SK-MEL-5 (cell line): ENCODE data around the gene TANGO2. TPM values are rescaled to one million over a fixed set of nuclear protein-coding genes. Genes with fewer than 3 reads are reported as not detected.

Experiments used
- DNase-seq: peaks from one replicate; pipeline ENCODE4 v3.0.0-alpha.2; 2016; ENCODE audit warnings: low read depth, low spot score
- in situ Hi-C: cut with HindIII; loops from 2 replicates; pipeline ENCODE4 v1.10.0; 2016; ENCODE audit warnings: low sequenced_read_pairs, high pct_unique_total_duplicates, low pct_unique_long_range_greater_than_20kb
- total RNA-seq: library from RNA; depleted of rRNA; stranded (reverse); fragments of >200 nt; shearing (Covaris generic); gene quantifications from 2 replicates; pipeline ENCODE4 v1.2.3, GENCODE V29; 2014

The TANGO2 gene
- total RNA-seq, 1 experiment from 2014 or later: 68.3 TPM

DNA sequence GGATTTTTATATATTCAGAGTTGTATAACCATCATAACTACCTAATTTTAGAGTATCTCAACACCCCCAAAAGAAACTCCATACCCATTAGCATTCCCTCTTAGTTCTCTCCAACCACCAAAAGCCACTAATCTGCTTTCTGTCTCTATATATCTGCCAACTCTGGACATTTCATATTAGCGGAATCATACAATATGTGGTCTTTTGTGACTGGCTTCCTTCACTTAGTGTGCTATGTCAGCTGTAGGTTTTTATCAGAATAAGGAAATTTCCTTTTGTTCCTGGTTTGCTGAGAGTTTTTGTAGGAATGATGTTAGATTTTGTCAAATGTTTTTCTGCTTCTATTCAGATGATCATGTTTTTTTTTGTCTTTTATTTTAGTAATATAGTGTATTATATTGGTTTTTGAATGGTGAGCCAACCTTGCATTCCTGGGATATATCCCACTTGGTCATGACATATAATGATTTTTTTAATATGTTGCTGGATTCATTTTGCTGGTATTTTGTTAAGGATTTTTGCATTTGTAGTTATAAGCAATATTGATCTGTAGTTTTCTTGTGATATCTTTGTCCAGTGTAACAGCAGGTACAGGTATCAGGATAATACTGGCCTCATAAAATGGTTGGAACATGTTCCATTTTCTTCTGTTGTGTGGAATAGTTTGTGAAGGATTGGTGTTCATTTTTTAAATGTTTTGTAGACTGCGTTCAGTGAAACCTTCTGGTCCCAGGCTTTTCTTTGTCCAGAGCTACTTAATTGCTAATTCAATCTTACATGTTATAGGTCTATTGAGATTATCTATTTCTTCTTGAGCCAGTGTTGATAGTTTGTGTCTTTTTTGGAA is 75.9 kb downstream of the TANGO2 start:
- no peak for DNase-seq
- in situ Hi-C loops: no loop called here

GRCh38 chr22:20099099-20099711 is 78.3 kb downstream of the TANGO2 start:
- no peak for DNase-seq
- in situ Hi-C loops: no loop called here

DNA sequence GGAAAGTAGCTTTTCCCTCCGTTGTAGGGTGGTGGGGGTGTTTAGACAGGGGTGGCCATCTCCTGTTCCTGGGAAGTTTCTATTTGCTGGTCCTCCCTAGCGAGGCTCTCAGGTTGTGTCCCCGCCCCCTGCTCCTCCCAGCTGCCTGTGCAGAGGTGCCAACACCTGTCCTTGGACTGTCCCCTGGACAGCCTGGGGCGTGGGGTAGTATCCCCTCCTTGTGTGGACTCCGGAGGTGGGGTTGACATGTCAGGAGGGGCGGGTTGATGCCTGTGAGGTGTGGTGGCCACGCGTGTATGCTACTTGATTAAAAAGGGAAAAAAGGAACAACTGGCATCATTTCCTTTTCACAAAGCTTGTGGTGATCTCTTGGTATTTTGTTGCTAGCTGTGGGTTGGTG is 80.7 kb downstream of the TANGO2 start:
- no peak for DNase-seq
- in situ Hi-C loops: no loop called here

DNA sequence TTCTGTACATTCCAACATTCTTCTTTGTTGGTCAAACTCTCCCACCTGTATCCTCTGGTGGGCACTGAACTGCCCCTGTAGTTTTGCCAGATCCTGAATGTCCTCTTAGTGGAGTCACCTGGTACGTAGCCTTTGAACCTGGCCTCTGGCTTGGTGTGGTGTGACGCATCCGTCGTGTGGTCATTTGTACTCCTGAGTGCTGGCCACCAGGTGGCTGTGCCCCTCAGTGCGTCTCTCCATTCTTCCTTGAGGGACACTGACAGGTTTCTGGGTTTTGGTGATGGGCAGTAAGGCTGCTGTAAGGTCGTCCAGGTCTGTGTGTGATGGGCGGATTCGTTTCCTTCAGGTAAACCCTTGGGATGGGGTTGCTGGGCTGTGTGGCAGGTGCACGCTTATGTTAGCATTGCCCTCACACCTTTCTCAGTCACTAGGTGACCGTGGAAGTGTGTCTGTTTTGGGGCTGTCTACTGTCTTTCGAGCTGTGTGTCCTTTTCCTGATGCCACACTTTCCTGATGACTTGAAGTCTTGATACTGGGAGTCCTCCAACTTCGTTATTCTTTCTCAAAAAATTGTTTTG is 81.4 kb downstream of the TANGO2 start:
- in situ Hi-C loops: no loop called here
- DNase-seq: no peak

GRCh38 chr22:20105456-20106204 is 84.7 kb downstream of the TANGO2 start:
- in situ Hi-C loops: no loop called here
- no peak for DNase-seq

GRCh38 chr22:20106205-20106848 is 85.4 kb downstream of the TANGO2 start:
- no peak for DNase-seq
- in situ Hi-C loops: no loop called here

DNA sequence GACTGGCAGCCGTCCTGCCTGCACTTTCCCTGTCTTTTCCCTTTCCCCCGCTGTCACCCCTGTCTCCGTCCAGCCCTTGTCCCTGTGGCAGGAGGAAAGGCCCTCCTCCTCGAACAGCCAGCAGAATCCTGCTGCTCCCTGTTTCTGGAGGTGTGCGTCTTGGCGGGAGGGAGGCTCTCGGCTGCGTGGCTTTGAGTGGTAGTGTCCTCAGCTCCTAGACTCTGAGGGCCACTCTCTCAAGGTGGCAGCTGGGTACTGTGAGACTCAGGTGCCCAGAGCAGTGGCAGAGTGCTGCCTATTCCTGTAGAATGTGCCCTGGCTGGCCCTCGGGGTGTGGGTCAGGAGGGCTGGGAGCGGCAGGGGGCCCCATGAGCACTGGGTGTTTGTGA is 85.9 kb downstream of the TANGO2 start:
- in situ Hi-C loops: no loop called here
- no peak for DNase-seq

- in situ Hi-C loops: no loop called here
- DNase-seq: no peak
These were observed 86.6 kb downstream of the TANGO2 start for GRCh38 chr22:20107471-20107901.

DNA sequence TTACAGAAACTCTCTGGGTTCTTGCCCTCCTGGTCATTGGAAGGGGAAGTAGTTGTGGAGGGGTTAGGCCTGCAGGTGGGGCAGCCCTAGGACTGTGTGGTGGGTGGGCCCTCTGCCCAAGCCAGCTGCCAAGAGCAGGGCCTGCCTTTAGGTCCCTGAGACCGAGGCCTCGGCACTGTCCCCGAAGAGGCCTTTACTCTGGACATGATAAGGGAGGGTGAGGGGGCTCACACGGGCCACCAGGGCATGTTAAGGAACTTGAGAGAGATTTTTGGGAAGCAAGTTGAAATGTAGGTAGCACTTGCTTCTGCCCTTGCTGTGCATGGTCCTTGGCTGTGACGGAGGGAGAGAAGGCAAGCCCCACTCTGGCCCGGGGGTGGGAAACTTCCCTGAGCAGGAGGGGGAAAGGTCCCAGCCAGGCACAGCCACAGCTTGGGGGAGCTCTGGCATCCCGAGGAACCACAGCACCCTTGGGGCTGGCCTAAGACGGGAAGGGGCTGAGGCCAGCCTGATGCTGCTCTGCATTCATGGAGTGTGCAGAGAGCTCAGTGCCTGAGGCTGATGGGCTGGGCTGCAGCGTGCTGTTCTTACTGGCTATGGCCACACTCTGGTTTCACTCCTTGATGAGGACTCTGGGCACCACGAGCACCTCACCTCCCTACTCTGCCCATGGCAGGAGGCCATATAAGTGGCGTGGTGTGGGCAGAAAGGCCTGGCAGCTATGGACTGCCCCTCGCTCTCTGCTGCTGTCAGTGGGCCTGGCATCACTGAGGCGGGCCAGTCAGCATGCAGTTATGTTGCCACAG is 87.2 kb downstream of the TANGO2 start:
- DNase-seq: no peak
- in situ Hi-C loops: no loop called here

GRCh38 chr22:20108757-20109230 is 87.9 kb downstream of the TANGO2 start:
- no peak for DNase-seq
- in situ Hi-C loops: no loop called here

- in situ Hi-C loops: no loop called here
- no peak for DNase-seq
These were observed 88.8 kb downstream of the TANGO2 start for GRCh38 chr22:20109411-20110358.

- no peak for DNase-seq
- in situ Hi-C loops: no loop called here
These were observed 89.6 kb downstream of the TANGO2 start for GRCh38 chr22:20110359-20110985.

DNA sequence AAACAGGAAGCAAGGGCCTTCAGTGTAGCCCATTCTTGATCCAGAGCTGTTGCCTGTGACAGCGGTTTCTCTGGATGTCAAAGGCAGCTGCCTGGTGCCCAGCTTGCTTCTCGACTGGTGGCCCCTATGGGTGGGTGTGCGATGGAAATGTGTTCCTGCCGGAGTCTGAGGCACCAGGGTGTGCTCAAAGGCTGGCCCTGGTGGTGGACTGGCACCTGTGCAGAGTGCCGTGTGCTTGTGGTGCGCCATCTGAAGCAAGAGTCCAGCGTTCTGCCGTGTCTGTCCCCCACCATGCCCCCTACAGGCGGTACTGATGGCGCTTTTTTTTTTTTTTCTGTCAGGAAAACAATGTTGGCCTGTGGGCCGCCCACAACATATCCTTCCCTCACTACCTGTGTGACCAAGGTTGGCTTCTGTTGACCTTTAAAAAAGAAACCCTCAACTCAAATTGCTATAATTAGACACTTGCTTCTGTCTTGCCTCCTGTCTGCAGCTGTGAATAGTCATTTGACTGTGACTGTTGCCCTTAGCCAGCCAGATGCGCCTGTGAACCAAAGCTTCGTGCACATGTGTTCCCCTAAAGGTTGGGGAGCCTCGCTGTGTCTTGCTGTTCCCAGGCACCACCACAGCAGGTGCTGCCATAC is 90.3 kb downstream of the TANGO2 start:
- in situ Hi-C loops: no loop called here
- DNase-seq: peak; percentile 64

DNA sequence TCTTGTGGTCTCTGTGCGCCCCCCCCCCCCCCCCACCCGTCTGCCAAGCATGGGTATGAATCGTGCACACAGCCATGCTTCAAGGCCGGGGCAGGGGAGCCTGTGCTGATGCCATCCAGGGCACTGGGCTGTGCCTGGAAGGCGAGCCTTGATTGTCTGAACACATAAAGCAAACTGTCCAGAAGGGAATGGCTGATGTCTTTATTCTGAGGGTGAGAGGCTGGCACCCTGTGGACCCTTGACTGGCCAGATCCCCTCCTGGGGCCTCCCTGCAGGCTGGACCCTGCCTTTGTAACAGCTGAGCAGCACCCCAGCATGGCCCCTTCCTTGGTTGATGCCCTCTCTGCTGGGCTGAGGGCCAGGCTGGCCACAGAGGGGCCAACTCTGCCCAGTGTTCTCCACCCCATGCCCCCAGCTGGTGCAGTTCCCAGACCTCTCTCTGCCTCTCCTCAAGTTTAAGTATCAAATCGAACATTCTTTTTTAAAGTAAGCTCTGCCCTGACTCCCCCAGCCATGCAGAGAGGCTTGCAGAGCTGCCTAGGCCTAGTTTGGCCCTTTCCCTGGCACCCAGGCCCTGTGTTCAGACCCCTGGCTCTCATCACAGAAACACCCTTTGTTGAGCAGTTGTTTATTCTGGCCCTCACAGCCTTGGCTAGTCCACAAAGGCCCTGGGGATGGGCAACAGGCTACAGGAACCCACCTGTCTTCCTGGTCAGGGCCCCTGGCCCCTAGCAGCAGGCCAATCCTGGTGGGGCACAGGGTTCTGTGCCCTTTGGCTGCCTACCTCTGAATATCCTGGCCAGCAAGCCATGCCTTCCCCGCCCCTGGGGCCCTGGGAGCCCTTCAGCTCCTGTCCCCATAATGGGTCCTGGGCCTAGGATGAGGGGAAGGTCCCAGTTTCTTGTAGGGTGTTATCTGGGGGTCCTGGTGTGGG is 91.0 kb downstream of the TANGO2 start:
- DNase-seq: no peak
- in situ Hi-C loops: no loop called here
